Adrenal gland (tissue), 12 donors: ENCODE data around the gene RAB12. TPM values are rescaled to one million over a fixed set of nuclear protein-coding genes. Genes with fewer than 3 reads are reported as not detected.

ENCODE experiments used
- DNase-seq, 7 donors: peaks; one replicate each; pipeline ENCODE4 v3.0.0-alpha.2; 2019 to 2020
- H3K27ac ChIP-seq, 5 donors: fragments of 200-600 bp; sonication (generic) in 4 of 5; 1 replicate in 3 of 5; 2 replicates in 2 of 5; pipeline versions ENCODE4 v1.5.1 to v1.8.0; 2016 to 2020; ENCODE audit warnings: mild to moderate bottlenecking in 1 of 5
- H3K27me3 ChIP-seq: fragments of 200-600 bp; 2 replicates; pipeline ENCODE4 v1.8.0; 2021
- H3K36me3 ChIP-seq, 2 donors: fragments of 200-600 bp; replicated peaks in 1 of 2; 1 replicate in 1 of 2; 2 replicates in 1 of 2; pipeline versions ENCODE4 v1.5.1 to v1.8.0; 2018 to 2022
- H3K4me1 ChIP-seq, 2 donors: fragments of 200-600 bp; replicated peaks in 1 of 2; 1 replicate in 1 of 2; 2 replicates in 1 of 2; pipeline versions ENCODE4 v1.5.1 to v1.8.0; 2018 to 2021
- H3K4me3 ChIP-seq, 4 donors: fragments of 200-600 bp; sonication (generic) in 3 of 4; one replicate each; pipeline ENCODE4 v1.5.1; 2016 to 2018
- H3K9me3 ChIP-seq, 3 donors: fragments of 200-600 bp; sonication (generic) in 1 of 3; replicated peaks in 1 of 3; 1 replicate in 2 of 3; 2 replicates in 1 of 3; pipeline versions ENCODE4 v1.5.1 to v1.8.0; 2016 to 2021
- POLR2A ChIP-seq, 2 donors: fragments of 450-650 bp; IDR thresholded peaks; one replicate each; pipeline ENCODE4 v1.6.1; 2017; ENCODE audit warnings: antibody characterized with exemption in 2 of 2, mild to moderate bottlenecking in 2 of 2, moderate library complexity in 1 of 2
- WGBS, 4 donors: extraction: QIAGEN DNeasy Blood & Tissue Kit in 2 of 4; methylation state at CpG; one replicate each; pipeline versions ENCODE4 v1.1.5 to v1.1.7; 2013 to 2017; 5-methylcytosine and 5-hydroxymethylcytosine counted together
- intact Hi-C, 2 donors: fragments of 100-400 bp; cut with DNase I; formaldehyde crosslinking; loops; one replicate each; pipeline versions ENCODE4 v1.14.1 to v1.15.0; 2022 to 2023
- polyA plus RNA-seq, 3 donors: library from polyadenylated mRNA; stranded (reverse); fragments of 200-250 nt in 2 of 3; fragments of 350-450 nt in 1 of 3; fragmentation: Illumina TruSeq in 1 of 3; extraction: RNeasy Lipid Tissue Mini Kit (QIAGEN cat#74804) in 1 of 3; gene quantifications; one replicate each; pipeline ENCODE4 v1.2.3, GENCODE V29; 2013 to 2014
- total RNA-seq, 9 donors: library from RNA; depleted of rRNA in 4 of 9; stranded (reverse); fragments of >200 nt in 4 of 9; fragments of 120-200 nt in 1 of 9; fragmentation: NEBNext Ultra II Directional in 1 of 9; extraction: Animal tissue kit (Norgen Biotek cat#: 25700) in 1 of 9; gene quantifications; one replicate each; pipeline versions ENCODE4 v1.1.0 to v1.2.4, GENCODE V29; 2013 to 2023
- TF ChIP-seq, protein P1 (sequence below), 6 experiments: fragments of 450-650 bp in 4 of 6; fragments of 200-600 bp in 2 of 6; sonication (generic) in 1 of 6; IDR thresholded peaks; 1 replicate in 5 of 6; 2 replicates in 1 of 6; pipeline versions ENCODE4 v1.5.1 to v1.8.0; 2016 to 2021; ENCODE audit warnings: antibody characterized with exemption in 6 of 6, mild to moderate bottlenecking in 2 of 6, moderate library complexity in 1 of 6
- donor health status: healthy with polysubstance abuse.
- donor health status: Bipolar disorder and iron deficiency.
- donor health status: DM: yes; HTN: yes; CAD: no.
- donor health status: DM: no; HTN: no; CAD: no.
- donor health status: DM: no; HTN: no; CAD: no.
- donor health status: DM: yes; HTN: yes; CAD: no.

The RAB12 gene
- total and polyA plus RNA-seq, 12 donors, result 19.9 to 54.2 (median 37.8) TPM

DNA sequence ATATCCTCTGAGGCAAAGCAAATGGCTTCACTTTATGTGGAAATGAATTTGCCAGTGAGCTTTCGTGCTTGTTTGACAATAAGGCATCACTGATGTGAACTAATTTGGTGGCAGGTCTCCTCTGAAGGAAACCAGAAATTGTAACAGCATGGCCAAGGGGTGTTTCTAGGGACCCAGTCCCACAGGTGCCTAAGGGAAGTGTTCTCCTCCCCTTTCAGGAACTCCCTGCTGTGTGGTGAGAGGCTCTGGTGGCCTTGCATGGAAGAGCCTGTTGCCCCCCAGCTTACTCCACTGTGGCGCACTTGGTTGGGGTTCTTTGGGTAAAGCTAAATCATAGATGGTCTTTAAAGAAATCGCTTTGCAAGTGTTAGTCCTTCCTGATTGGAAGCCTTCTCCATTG is 20.4 kb downstream of the RAB12 start:
- Histone ChIP-seq H3K27ac (no peak overlapping the region), H3K27me3 (no peaks in the 10 kb centered on the region), H3K4me1 (no peaks in the 10 kb centered on the region), H3K4me3 (no peak overlapping the region), H3K9me3 (no peaks in the 10 kb centered on the region), H3K36me3 (peaks cover 0 to 9% of the 10 kb centered on the region in 2 donors)
- intact Hi-C loops, result no loop called here
- no peak for DNase-seq
- TF ChIP-seq, protein P1, sequence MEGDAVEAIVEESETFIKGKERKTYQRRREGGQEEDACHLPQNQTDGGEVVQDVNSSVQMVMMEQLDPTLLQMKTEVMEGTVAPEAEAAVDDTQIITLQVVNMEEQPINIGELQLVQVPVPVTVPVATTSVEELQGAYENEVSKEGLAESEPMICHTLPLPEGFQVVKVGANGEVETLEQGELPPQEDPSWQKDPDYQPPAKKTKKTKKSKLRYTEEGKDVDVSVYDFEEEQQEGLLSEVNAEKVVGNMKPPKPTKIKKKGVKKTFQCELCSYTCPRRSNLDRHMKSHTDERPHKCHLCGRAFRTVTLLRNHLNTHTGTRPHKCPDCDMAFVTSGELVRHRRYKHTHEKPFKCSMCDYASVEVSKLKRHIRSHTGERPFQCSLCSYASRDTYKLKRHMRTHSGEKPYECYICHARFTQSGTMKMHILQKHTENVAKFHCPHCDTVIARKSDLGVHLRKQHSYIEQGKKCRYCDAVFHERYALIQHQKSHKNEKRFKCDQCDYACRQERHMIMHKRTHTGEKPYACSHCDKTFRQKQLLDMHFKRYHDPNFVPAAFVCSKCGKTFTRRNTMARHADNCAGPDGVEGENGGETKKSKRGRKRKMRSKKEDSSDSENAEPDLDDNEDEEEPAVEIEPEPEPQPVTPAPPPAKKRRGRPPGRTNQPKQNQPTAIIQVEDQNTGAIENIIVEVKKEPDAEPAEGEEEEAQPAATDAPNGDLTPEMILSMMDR (IDR thresholded peaks at IDR 0.05), result no peak
- TF ChIP-seq POLR2A (IDR thresholded peaks at IDR 0.05), result no peak
- WGBS, 4 donors, result 90 to 100% (median 98%) methylated on average over 3 of the region's 3 CpGs

DNA sequence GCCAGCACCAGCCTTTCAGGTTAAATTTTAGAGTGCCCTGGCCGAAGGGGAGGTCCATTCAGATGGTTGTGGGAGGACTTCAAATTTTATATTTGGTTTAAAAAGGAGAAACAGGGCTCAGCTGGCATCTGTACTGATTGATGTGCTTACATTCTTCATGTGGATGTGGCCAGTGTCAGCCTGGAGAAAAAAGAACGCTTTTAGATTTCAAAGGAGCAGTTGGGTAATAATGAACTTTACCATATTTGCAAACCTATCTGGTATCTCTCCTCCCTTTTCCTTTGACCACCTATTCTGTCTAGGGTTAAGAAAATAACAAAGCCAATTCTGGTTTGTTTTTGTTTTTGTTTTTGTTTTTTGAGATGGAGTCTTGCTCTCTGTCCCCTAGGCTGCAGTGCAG is 21.3 kb downstream of the RAB12 start:
- peaks cover 0 to 10% of the 10 kb centered on the region in 2 donors for H3K36me3 ChIP-seq
- H3K4me3 ChIP-seq, result no peak overlapping the region
- intact Hi-C loops, result no loop called here
- H3K9me3 ChIP-seq, result no peaks in the 10 kb centered on the region
- no peak overlapping the region for H3K27ac ChIP-seq
- no peaks in the 10 kb centered on the region for H3K27me3 ChIP-seq
- no peak for DNase-seq
- 94 to 96% (median 95%) methylated on average over 2 of the region's 2 CpGs for WGBS, 4 donors
- TF ChIP-seq, protein P1 (IDR thresholded peaks at IDR 0.05), result no peak
- TF ChIP-seq POLR2A (IDR thresholded peaks at IDR 0.05), result no peak
- H3K4me1 ChIP-seq, result no peaks in the 10 kb centered on the region

DNA sequence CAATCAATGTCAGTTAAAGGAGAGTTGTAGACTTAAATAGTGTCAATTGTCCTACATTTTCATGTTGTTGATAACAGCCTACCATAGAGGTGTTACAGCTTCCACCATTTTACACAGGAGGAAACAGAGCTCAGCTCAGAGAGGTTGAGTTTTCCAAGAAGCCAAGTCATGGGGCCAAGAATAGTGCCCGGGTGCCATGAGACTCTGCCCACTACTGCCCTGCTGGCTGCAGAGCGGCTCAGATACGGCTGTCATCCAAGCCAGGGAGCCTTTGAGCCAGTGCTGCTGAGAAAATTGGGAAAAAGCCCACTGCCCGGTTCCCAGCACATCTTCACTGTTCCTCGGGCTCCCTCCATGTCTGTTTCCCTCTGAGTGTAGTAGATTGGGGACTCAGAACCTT is 22.0 kb downstream of the RAB12 start:
- intact Hi-C loops, result no loop called here
- no peaks in the 10 kb centered on the region for H3K9me3 ChIP-seq
- no peak overlapping the region for H3K27ac ChIP-seq
- no peak overlapping the region for H3K4me3 ChIP-seq
- DNase-seq, result no peak
- 95 to 98% (median 97%) methylated on average over 5 of the region's 5 CpGs for WGBS, 4 donors
- TF ChIP-seq, protein P1 (IDR thresholded peaks at IDR 0.05), result no peak
- no peak for TF ChIP-seq POLR2A (IDR thresholded peaks at IDR 0.05)
- H3K36me3 ChIP-seq, result peaks cover 0 to 17% of the 10 kb centered on the region in 2 donors
- no peaks in the 10 kb centered on the region for H3K27me3 ChIP-seq
- no peaks in the 10 kb centered on the region for H3K4me1 ChIP-seq

- TF ChIP-seq POLR2A (IDR thresholded peaks at IDR 0.05), result no peak
- TF ChIP-seq, protein P1 (IDR thresholded peaks at IDR 0.05), result no peak
- intact Hi-C loops, result no loop called here
- no peaks in the 10 kb centered on the region for H3K4me1 ChIP-seq
- H3K4me3 ChIP-seq, result no peak overlapping the region
- peaks cover 0 to 27% of the 10 kb centered on the region in 2 donors for H3K36me3 ChIP-seq
- H3K27ac ChIP-seq, result no peak overlapping the region
- 89 to 98% (median 96%) methylated on average over 4 of the region's 4 CpGs for WGBS, 4 donors
- DNase-seq, result no peak
- H3K9me3 ChIP-seq, result no peaks in the 10 kb centered on the region
- H3K27me3 ChIP-seq, result no peaks in the 10 kb centered on the region
Measured at GRCh38 chr18:8632386-8632785, 23.1 kb downstream of the RAB12 start.
